Liver (tissue), 9 donors: ENCODE measurements around the gene AGBL5. TPM values are rescaled to one million over a fixed set of nuclear protein-coding genes. Genes with fewer than 3 reads are reported as not detected.
A peak's percentile ranks its signal among the peaks of the same experiment; 100 is the strongest.

ENCODE experiments used
- DNase-seq: peaks from one replicate; pipeline ENCODE4 v3.0.0-alpha.2; 2017; ENCODE audit warnings: low spot score
- H3K27ac ChIP-seq, 2 donors: one replicate each; pipeline ENCODE4 v1.7.0; 2013; ENCODE audit warnings: inconsistent platforms in 2 of 2, low read length in 2 of 2, control low read depth in 1 of 2, low read depth in 1 of 2, mild to moderate bottlenecking in 1 of 2
- H3K27me3 ChIP-seq, 4 donors: one replicate each; pipeline versions ENCODE4 v1.6.1 to v1.7.0; 2013; ENCODE audit warnings: low read length in 3 of 4, inconsistent platforms in 1 of 4, mild to moderate bottlenecking in 1 of 4, moderate library complexity in 1 of 4; ENCODE audit not compliant: control insufficient read depth in 4 of 4, insufficient read depth in 4 of 4
- H3K36me3 ChIP-seq, 4 donors: one replicate each; pipeline versions ENCODE4 v1.6.1 to v1.7.0; 2013; ENCODE audit warnings: low read length in 3 of 4, mild to moderate bottlenecking in 3 of 4, low read depth in 1 of 4, moderate library complexity in 1 of 4; ENCODE audit not compliant: control insufficient read depth in 4 of 4, insufficient read depth in 3 of 4
- H3K4me1 ChIP-seq, 4 donors: one replicate each; pipeline versions ENCODE4 v1.6.1 to v1.7.0; 2013; ENCODE audit warnings: low read length in 3 of 4, mild to moderate bottlenecking in 3 of 4, moderate library complexity in 1 of 4; ENCODE audit not compliant: control insufficient read depth in 4 of 4, insufficient read depth in 4 of 4
- H3K4me3 ChIP-seq, 3 donors: one replicate each; pipeline versions ENCODE4 v1.6.1 to v1.7.0; 2013; ENCODE audit warnings: low read length in 3 of 3, control low read depth in 1 of 3, low read depth in 1 of 3, mild to moderate bottlenecking in 1 of 3
- H3K9ac ChIP-seq, 2 donors: one replicate each; pipeline ENCODE4 v1.7.0; 2013; ENCODE audit warnings: low read length in 2 of 2, mild to moderate bottlenecking in 2 of 2, moderate library complexity in 2 of 2, control low read depth in 1 of 2, low read depth in 1 of 2
- H3K9me3 ChIP-seq, 4 donors: one replicate each; pipeline versions ENCODE4 v1.6.1 to v1.7.0; 2013; ENCODE audit warnings: low read length in 3 of 4; ENCODE audit not compliant: control insufficient read depth in 4 of 4
- EGR1 ChIP-seq, 2 donors: IDR thresholded peaks; 2 replicates each; pipeline ENCODE4 v1.6.1; 2016 to 2018; ENCODE audit warnings: antibody characterized with exemption in 2 of 2, low read depth in 2 of 2
- FOXA2 ChIP-seq: IDR thresholded peaks from 2 replicates; pipeline ENCODE4 v1.6.1; 2016; ENCODE audit warnings: antibody characterized with exemption
- GABPA ChIP-seq, 2 donors: IDR thresholded peaks in 1 of 2; conservative IDR thresholded peaks in 1 of 2; 2 replicates each; pipeline ENCODE4 v1.6.1; 2016; ENCODE audit warnings: antibody characterized with exemption in 2 of 2, mild to moderate bottlenecking in 1 of 2, moderate library complexity in 1 of 2
- HNF4G ChIP-seq: IDR thresholded peaks from 2 replicates; pipeline ENCODE4 v1.6.1; 2016; ENCODE audit warnings: antibody characterized with exemption
- JUND ChIP-seq, 2 donors: IDR thresholded peaks; 2 replicates each; pipeline ENCODE4 v1.6.1; 2016; ENCODE audit warnings: antibody characterized with exemption in 2 of 2
- NR2F2 ChIP-seq: IDR thresholded peaks from 2 replicates; pipeline ENCODE4 v1.6.1; 2016; ENCODE audit warnings: antibody characterized with exemption
- RAD21 ChIP-seq, 2 donors: IDR thresholded peaks; 2 replicates each; pipeline ENCODE4 v1.6.1; 2016; ENCODE audit warnings: antibody characterized with exemption in 2 of 2, mild to moderate bottlenecking in 2 of 2
- RXRA ChIP-seq, 2 donors: IDR thresholded peaks; 2 replicates each; pipeline ENCODE4 v1.6.1; 2017 to 2018; ENCODE audit warnings: antibody characterized with exemption in 2 of 2, mild to moderate bottlenecking in 1 of 2
- SP1 ChIP-seq: IDR thresholded peaks from 2 replicates; pipeline ENCODE4 v1.6.1; 2018; ENCODE audit warnings: antibody characterized with exemption, mild to moderate bottlenecking
- TAF1 ChIP-seq: conservative IDR thresholded peaks from 2 replicates; pipeline ENCODE4 v1.6.1; 2016; ENCODE audit warnings: antibody characterized with exemption, mild to moderate bottlenecking
- YY1 ChIP-seq: IDR thresholded peaks from 2 replicates; pipeline ENCODE4 v1.6.1; 2016; ENCODE audit warnings: antibody characterized with exemption, mild to moderate bottlenecking
- WGBS: extraction: QIAGEN DNeasy Blood & Tissue Kit; methylation state at CpG from one replicate; pipeline ENCODE4 v1.1.7; 2013; 5-methylcytosine and 5-hydroxymethylcytosine counted together
- polyA plus RNA-seq, 2 donors: library from polyadenylated mRNA; stranded (reverse) in 1 of 2; unstranded in 1 of 2; fragments of 200-250 nt in 1 of 2; fragments of >200 nt in 1 of 2; fragmentation: Nextera tagmentation in 1 of 2; extraction: Ambion mirVana in 1 of 2; gene quantifications; one replicate each; pipeline versions ENCODE4 v1.2.1 to v1.2.3, GENCODE V29; 2013 to 2015
- total RNA-seq, 2 donors: library from RNA; depleted of rRNA; stranded (reverse); fragments of >200 nt; gene quantifications; one replicate each; pipeline ENCODE4 v1.2.3, GENCODE V29; 2014
- TF ChIP-seq, protein P1 (sequence below): fragments of 150-350 bp; IDR thresholded peaks from 2 replicates; pipeline ENCODE4 v1.5.1; 2017; ENCODE audit warnings: improper control_type of control experiment, low read depth, low read length; ENCODE audit not compliant: missing input control
- TF ChIP-seq, protein P2 (sequence below): IDR thresholded peaks from 2 replicates; pipeline ENCODE4 v1.6.1; 2016; ENCODE audit warnings: antibody characterized with exemption
- TF ChIP-seq, protein P3 (sequence below): IDR thresholded peaks from 2 replicates; pipeline ENCODE4 v1.6.1; 2016; ENCODE audit warnings: antibody characterized with exemption
- TF ChIP-seq, protein P4 (sequence below): IDR thresholded peaks from 2 replicates; pipeline ENCODE4 v1.6.1; 2016; ENCODE audit warnings: antibody characterized with exemption
- donor health status: healthy.
- donor health status: healthy.
- donor health status: healthy.
- donor health status: healthy.
- donor health status: healthy.

Gene AGBL5
- total and polyA plus RNA-seq, 4 donors: 3.2 to 9.0 (median 4.8) TPM

DNA sequence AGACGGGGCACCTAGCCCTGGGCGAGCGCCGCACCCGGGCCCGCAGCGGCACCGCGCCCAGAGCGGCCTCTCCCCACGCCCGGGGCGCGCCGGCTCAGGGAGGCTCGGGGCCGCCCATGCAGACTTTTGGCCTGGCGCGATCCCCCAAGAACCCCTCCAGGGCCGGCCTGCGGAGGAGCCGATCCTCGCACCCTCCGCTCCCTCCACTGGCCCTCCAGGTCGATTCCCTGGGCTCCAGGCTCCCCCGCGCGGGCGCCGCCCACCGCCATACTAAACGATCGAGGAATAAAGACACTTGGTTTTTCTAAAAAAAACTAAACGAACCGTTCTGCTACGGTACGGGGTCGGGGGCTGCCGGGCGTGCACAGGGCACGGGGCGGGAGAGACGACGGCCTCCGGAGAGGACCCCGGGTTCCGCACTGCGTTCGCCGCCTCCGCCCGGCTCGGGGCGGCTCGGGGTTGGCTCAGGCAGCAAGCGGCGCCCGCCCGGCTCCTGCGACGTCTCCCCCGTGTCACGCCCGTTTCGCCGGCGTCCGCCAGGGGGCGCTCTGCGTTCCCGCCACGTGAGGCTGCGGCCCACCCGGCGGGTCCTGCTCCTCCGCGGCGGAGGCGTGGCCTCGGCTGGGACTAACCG lies 34.7 kb downstream of the AGBL5 start:
- Histone ChIP-seq H3K4me3 (peak overlapping the region; percentile 46 to 73 (median 63)), H3K4me1 (peaks cover 10 to 65% (median 36%) of the 10 kb centered on the region in 4 donors), H3K27me3 (no peaks in the 10 kb centered on the region), H3K27ac (peak overlapping the region; percentile 70 to 87), H3K36me3 (no peaks in the 10 kb centered on the region), H3K9ac (no peak overlapping the region), H3K9me3 (no peaks in the 10 kb centered on the region)
- WGBS: under 1% methylated on average over 81 of the region's 81 CpGs
- DNase-seq: peak; percentile 98
- TF ChIP-seq NR2F2 (no peak), EGR1 (IDR thresholded peaks at IDR 0.05; ENCODE audit: low read depth in 2 of 2) (no peak), GABPA (IDR thresholded peaks at IDR 0.05 in 1 of 2, conservative IDR thresholded peaks at IDR 0.05 in 1 of 2) (no peak), RAD21 (IDR thresholded peaks at IDR 0.05) (peak; percentile 58 to 71), HNF4G (no peak)
- TF ChIP-seq, protein P1, sequence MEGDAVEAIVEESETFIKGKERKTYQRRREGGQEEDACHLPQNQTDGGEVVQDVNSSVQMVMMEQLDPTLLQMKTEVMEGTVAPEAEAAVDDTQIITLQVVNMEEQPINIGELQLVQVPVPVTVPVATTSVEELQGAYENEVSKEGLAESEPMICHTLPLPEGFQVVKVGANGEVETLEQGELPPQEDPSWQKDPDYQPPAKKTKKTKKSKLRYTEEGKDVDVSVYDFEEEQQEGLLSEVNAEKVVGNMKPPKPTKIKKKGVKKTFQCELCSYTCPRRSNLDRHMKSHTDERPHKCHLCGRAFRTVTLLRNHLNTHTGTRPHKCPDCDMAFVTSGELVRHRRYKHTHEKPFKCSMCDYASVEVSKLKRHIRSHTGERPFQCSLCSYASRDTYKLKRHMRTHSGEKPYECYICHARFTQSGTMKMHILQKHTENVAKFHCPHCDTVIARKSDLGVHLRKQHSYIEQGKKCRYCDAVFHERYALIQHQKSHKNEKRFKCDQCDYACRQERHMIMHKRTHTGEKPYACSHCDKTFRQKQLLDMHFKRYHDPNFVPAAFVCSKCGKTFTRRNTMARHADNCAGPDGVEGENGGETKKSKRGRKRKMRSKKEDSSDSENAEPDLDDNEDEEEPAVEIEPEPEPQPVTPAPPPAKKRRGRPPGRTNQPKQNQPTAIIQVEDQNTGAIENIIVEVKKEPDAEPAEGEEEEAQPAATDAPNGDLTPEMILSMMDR: peak; percentile 95
- TF ChIP-seq, protein P2, sequence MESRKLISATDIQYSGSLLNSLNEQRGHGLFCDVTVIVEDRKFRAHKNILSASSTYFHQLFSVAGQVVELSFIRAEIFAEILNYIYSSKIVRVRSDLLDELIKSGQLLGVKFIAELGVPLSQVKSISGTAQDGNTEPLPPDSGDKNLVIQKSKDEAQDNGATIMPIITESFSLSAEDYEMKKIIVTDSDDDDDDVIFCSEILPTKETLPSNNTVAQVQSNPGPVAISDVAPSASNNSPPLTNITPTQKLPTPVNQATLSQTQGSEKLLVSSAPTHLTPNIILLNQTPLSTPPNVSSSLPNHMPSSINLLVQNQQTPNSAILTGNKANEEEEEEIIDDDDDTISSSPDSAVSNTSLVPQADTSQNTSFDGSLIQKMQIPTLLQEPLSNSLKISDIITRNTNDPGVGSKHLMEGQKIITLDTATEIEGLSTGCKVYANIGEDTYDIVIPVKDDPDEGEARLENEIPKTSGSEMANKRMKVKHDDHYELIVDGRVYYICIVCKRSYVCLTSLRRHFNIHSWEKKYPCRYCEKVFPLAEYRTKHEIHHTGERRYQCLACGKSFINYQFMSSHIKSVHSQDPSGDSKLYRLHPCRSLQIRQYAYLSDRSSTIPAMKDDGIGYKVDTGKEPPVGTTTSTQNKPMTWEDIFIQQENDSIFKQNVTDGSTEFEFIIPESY: no peak
- TF ChIP-seq, protein P3, sequence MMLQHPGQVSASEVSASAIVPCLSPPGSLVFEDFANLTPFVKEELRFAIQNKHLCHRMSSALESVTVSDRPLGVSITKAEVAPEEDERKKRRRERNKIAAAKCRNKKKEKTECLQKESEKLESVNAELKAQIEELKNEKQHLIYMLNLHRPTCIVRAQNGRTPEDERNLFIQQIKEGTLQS: no peak

DNA sequence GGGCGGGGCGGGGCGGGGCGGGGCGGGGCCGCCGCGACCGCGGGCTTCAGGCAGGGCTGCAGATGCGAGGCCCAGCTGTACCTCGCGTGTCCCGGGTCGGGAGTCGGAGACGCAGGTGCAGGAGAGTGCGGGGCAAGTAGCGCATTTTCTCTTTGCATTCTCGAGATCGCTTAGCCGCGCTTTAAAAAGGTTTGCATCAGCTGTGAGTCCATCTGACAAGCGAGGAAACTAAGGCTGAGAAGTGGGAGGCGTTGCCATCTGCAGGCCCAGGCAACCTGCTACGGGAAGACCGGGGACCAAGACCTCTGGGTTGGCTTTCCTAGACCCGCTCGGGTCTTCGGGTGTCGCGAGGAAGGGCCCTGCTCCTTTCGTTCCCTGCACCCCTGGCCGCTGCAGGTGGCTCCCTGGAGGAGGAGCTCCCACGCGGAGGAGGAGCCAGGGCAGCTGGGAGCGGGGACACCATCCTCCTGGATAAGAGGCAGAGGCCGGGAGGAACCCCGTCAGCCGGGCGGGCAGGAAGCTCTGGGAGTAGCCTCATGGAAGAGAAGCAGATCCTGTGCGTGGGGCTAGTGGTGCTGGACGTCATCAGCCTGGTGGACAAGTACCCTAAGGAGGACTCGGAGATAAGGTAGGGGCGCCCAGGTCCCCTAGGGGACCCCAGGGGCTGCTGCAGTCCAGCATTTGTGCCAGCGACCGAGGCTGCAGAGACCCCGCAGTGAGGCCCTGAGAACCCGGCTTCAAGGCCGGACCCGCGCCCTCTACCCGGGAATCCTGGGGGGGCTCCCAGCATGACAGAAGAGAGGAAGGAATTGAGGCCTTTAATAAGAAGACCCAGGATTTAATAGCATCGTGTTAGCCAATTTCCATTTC lies 35.5 kb downstream of the AGBL5 start, which contains the start of gene KHK:
Gene KHK, plus strand, starts transcription at position 49 of the 870 bp plus-strand sequence. Its CDS starts 488 bp downstream, at position 537.
- peaks cover 7 to 65% (median 36%) of the 10 kb centered on the region in 4 donors for H3K4me1 ChIP-seq
- TF ChIP-seq, protein P4, sequence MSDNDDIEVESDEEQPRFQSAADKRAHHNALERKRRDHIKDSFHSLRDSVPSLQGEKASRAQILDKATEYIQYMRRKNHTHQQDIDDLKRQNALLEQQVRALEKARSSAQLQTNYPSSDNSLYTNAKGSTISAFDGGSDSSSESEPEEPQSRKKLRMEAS: peak; percentile 47
- no peak for TF ChIP-seq RXRA (IDR thresholded peaks at IDR 0.05)
- peak in 1 of 2 donors; percentile 48 for TF ChIP-seq RAD21 (IDR thresholded peaks at IDR 0.05)
- TF ChIP-seq YY1: peak; percentile 67
- TF ChIP-seq, protein P2: no peak
- no peak for TF ChIP-seq NR2F2
- TF ChIP-seq, protein P3: no peak
- TF ChIP-seq, protein P1: no peak
- TF ChIP-seq SP1: no peak
- TF ChIP-seq TAF1: peak; percentile 33
- TF ChIP-seq JUND (IDR thresholded peaks at IDR 0.05): no peak
- TF ChIP-seq FOXA2: no peak
- no peak for TF ChIP-seq EGR1 (IDR thresholded peaks at IDR 0.05; ENCODE audit: low read depth in 2 of 2)
- TF ChIP-seq GABPA (IDR thresholded peaks at IDR 0.05 in 1 of 2, conservative IDR thresholded peaks at IDR 0.05 in 1 of 2): no peak

More for the DNA sequence above, 35.5 kb downstream of the AGBL5 start, which contains the start of gene KHK:
- peak within 1 kb of the TSS; percentile 63 to 84 (median 73) for H3K4me3 ChIP-seq
- H3K27ac ChIP-seq: peak within 1 kb of the TSS; percentile 70 to 87
- peaks cover 0 to 1% (median 0%) of the 10 kb centered on the region in 4 donors for H3K36me3 ChIP-seq
- DNase-seq: peak; percentile 65
- H3K27me3 ChIP-seq: no peaks in the 10 kb centered on the region
- WGBS: 6% methylated on average over 54 of the region's 54 CpGs
- peak within 1 kb of the TSS; percentile 40 to 67 for H3K9ac ChIP-seq
- H3K9me3 ChIP-seq: no peaks in the 10 kb centered on the region
